Measurements from ENCODE around the gene SFT2D1. TPM values are rescaled to one million over a fixed set of nuclear protein-coding genes. Genes with fewer than 3 reads are reported as not detected.
"Not testable (repeated sequence)": the region's sequence is repeated elsewhere in the genome, so short reads cannot be mapped to it uniquely, and the experiment has no call there.

The SFT2D1 gene
- total RNA-seq, 1 experiment from 2014 or later = 65.6 TPM

- Histone ChIP-seq H4K20me1 (ENCODE audit: insufficient read depth) (no peaks in the 10 kb centered on the region), H3K9me2 (ENCODE audit: insufficient read depth) (no peaks in the 10 kb centered on the region), H3K4me2 (ENCODE audit: low read length) (no peak overlapping the region), H3K79me2 (ENCODE audit: insufficient read depth, low read length) (peaks cover 9% of the 10 kb centered on the region), H3K36me3 (ENCODE audit: control insufficient read depth in 1 of 2, insufficient read depth in 2 of 2, low read length in 2 of 2) (no peaks in the 10 kb centered on the region), H3K9ac (ENCODE audit: low read length) (no peak overlapping the region), H3K4me1 (ENCODE audit: control insufficient read depth in 1 of 2, insufficient read depth in 2 of 2, low read length in 2 of 2) (peaks cover 0 to 9% of the 10 kb centered on the region in 2 experiments; a peak in 3 of 4 replicates), H2AFZ (ENCODE audit: low read depth, low read length, poor library complexity, severe bottlenecking) (no peak overlapping the region), H3K27ac (ENCODE audit: low read depth, low read length) (no peak overlapping the region), H3K27me3 (ENCODE audit: insufficient read depth, low read length) (no peaks in the 10 kb centered on the region), H3K4me3 (replicated peaks in 1 of 2; ENCODE audit: low read depth in 1 of 2, low read length in 2 of 2) (no peak overlapping the region), H3K9me3 (ENCODE audit: control insufficient read depth in 1 of 2, insufficient read depth in 1 of 2, low read depth in 1 of 2, low read length in 2 of 2) (no peaks in the 10 kb centered on the region)
- intact Hi-C loops (cut with micrococcal nuclease) = no loop called here
- TF ChIP-seq CEBPB (IDR thresholded peaks at IDR 0.05; ENCODE audit: low read depth) (no peak), EZH2phosphoT487 (IDR thresholded peaks at IDR 0.05; ENCODE audit: borderline replicate concordance) (no peak), SRF (IDR thresholded peaks at IDR 0.05; ENCODE audit: low read depth) (no peak), SP1 (IDR thresholded peaks at IDR 0.05; ENCODE audit: low read depth) (no peak), EGR1 (IDR thresholded peaks at IDR 0.05; ENCODE audit: low read depth) (no peak), REST (IDR thresholded peaks at IDR 0.05; ENCODE audit: low read depth) (no peak), RAD21 (IDR thresholded peaks at IDR 0.05; ENCODE audit: low read depth) (no peak), POLR2A (IDR thresholded peaks at IDR 0.05; ENCODE audit: borderline replicate concordance, extremely low read depth, insufficient read depth, insufficient read length) (no peak), POLR2AphosphoS5 (IDR thresholded peaks at IDR 0.05; ENCODE audit: low read depth, low read length) (no peak), CBX3 (IDR thresholded peaks at IDR 0.05; ENCODE audit: low read depth) (no peak), ZNF274 (IDR thresholded peaks at IDR 0.05; ENCODE audit: low read depth, low read length) (no peak), ZFX (IDR thresholded peaks at IDR 0.05) (no peak), TCF7L2 (IDR thresholded peaks at IDR 0.05; ENCODE audit: borderline replicate concordance, extremely low read depth, insufficient read depth, insufficient read length) (no peak)
- RAD21 ChIA-PET (ENCODE audit: low non-redundant PET in 1 of 2, low total read pairs in 2 of 2, uncharacterized antibody in 2 of 2, unreplicated experiment in 2 of 2) = no interaction called here
- ATAC-seq (no peak), DNase-seq (ENCODE audit: low read depth, low spot score) (no peak)
- CTCF ChIA-PET = no interaction called here
- no TSS peak for BruUV-seq (replicated peaks)
- POLR2A ChIA-PET = no interaction called here
Observed at GRCh38 chr6:166346449-166346848, 4.1 kb upstream of the SFT2D1 start.

- CTCF ChIA-PET; H3K27ac ChIP-seq (ENCODE audit: low read depth, low read length); H4K20me1 ChIP-seq (ENCODE audit: insufficient read depth); DNase-seq (ENCODE audit: low read depth, low spot score); H3K36me3 ChIP-seq (ENCODE audit: control insufficient read depth in 1 of 2, insufficient read depth in 2 of 2, low read length in 2 of 2); H3K9me2 ChIP-seq (ENCODE audit: insufficient read depth); H3K9ac ChIP-seq (ENCODE audit: low read length); BruUV-seq (replicated peaks); intact Hi-C loops (cut with micrococcal nuclease); ATAC-seq; H2AFZ ChIP-seq (ENCODE audit: low read depth, low read length, poor library complexity, severe bottlenecking); H3K27me3 ChIP-seq (ENCODE audit: insufficient read depth, low read length); H3K4me3 ChIP-seq (replicated peaks in 1 of 2; ENCODE audit: low read depth in 1 of 2, low read length in 2 of 2); H3K9me3 ChIP-seq (ENCODE audit: control insufficient read depth in 1 of 2, insufficient read depth in 1 of 2, low read depth in 1 of 2, low read length in 2 of 2); H3K4me2 ChIP-seq (ENCODE audit: low read length); RAD21 ChIA-PET (ENCODE audit: low non-redundant PET in 1 of 2, low total read pairs in 2 of 2, uncharacterized antibody in 2 of 2, unreplicated experiment in 2 of 2); POLR2A ChIA-PET: not testable (repeated sequence)
- Histone ChIP-seq H3K79me2 (ENCODE audit: insufficient read depth, low read length) (peaks cover 17% of the 10 kb centered on the region), H3K4me1 (ENCODE audit: control insufficient read depth in 1 of 2, insufficient read depth in 2 of 2, low read length in 2 of 2) (peaks cover 0 to 16% of the 10 kb centered on the region in 2 experiments; a peak in 3 of 4 replicates)
Observed at GRCh38 chr6:166345672-166346071, 3.3 kb upstream of the SFT2D1 start.

GRCh38 chr6:166344921-166345320, 2.6 kb upstream of the SFT2D1 start:
- H3K79me2 ChIP-seq (ENCODE audit: insufficient read depth, low read length) = peaks cover 25% of the 10 kb centered on the region
- H3K9me3 ChIP-seq (ENCODE audit: control insufficient read depth in 1 of 2, insufficient read depth in 1 of 2, low read depth in 1 of 2, low read length in 2 of 2); intact Hi-C loops (cut with micrococcal nuclease); H3K4me2 ChIP-seq (ENCODE audit: low read length); H3K27ac ChIP-seq (ENCODE audit: low read depth, low read length); RAD21 ChIA-PET (ENCODE audit: low non-redundant PET in 1 of 2, low total read pairs in 2 of 2, uncharacterized antibody in 2 of 2, unreplicated experiment in 2 of 2); CTCF ChIA-PET; BruUV-seq (replicated peaks); H3K4me3 ChIP-seq (replicated peaks in 1 of 2; ENCODE audit: low read depth in 1 of 2, low read length in 2 of 2); POLR2A ChIA-PET; ATAC-seq; H3K36me3 ChIP-seq (ENCODE audit: control insufficient read depth in 1 of 2, insufficient read depth in 2 of 2, low read length in 2 of 2); H3K9ac ChIP-seq (ENCODE audit: low read length); H2AFZ ChIP-seq (ENCODE audit: low read depth, low read length, poor library complexity, severe bottlenecking); H4K20me1 ChIP-seq (ENCODE audit: insufficient read depth); H3K9me2 ChIP-seq (ENCODE audit: insufficient read depth); DNase-seq (ENCODE audit: low read depth, low spot score); H3K27me3 ChIP-seq (ENCODE audit: insufficient read depth, low read length): not testable (repeated sequence)
- H3K4me1 ChIP-seq (ENCODE audit: control insufficient read depth in 1 of 2, insufficient read depth in 2 of 2, low read length in 2 of 2) = peaks cover 0 to 17% of the 10 kb centered on the region in 2 experiments; a peak in 3 of 4 replicates

Measured in HCT116 (cell line).